OCI-LY7 (cell line): Measurements from ENCODE around the gene PTPRJ. TPM values are rescaled to one million over a fixed set of nuclear protein-coding genes. Genes with fewer than 3 reads are reported as not detected.

ENCODE experiments used
- BruUV-seq: library from RNA; stranded (reverse); fragments of 400-500 nt; replicated peaks from 2 replicates; lab custom pipeline; 2021; lab: Mats Ljungman, UMichigan
- CTCF ChIA-PET: fragments of 300-600 bp; sonication (Branson Sonifier 250); formaldehyde crosslinking; loops from one replicate; lab custom pipeline; 2022; ENCODE audit warnings: antibody characterized with exemption; ENCODE audit not compliant: unreplicated experiment; lab: Charles Lee
- POLR2A ChIA-PET: fragments of 300-600 bp; sonication (Branson Sonifier 250); formaldehyde crosslinking; loops from one replicate; lab custom pipeline; 2022; ENCODE audit warnings: antibody characterized with exemption; lab: Charles Lee
- DNase-seq: peaks from one replicate; pipeline ENCODE4 v3.0.0-alpha.2; 2015; ENCODE audit warnings: low spot score
- H2AFZ ChIP-seq: fragments of 200-600 bp; sonication (generic), shearing (Covaris generic); 2 replicates; pipeline ENCODE4 v1.6.1; 2014; ENCODE audit warnings: mild to moderate bottlenecking, antibody characterized with exemption, low read length, moderate library complexity
- H3K27ac ChIP-seq: fragments of 200-600 bp; sonication (generic); 2 replicates; pipeline ENCODE4 v1.5.1; 2014; ENCODE audit warnings: mixed run types, low read depth, mild to moderate bottlenecking, moderate library complexity, low read length, inconsistent platforms; ENCODE audit not compliant: poor library complexity, severe bottlenecking
- H3K36me3 ChIP-seq: fragments of 200-600 bp; sonication (generic); 2 replicates; pipeline ENCODE4 v1.6.1; 2014; ENCODE audit warnings: mild to moderate bottlenecking, antibody characterized with exemption, low read length, moderate library complexity, mixed read lengths; ENCODE audit not compliant: insufficient read depth
- H3K4me1 ChIP-seq: fragments of 200-600 bp; sonication (generic); 2 replicates; pipeline ENCODE4 v1.5.1; 2014; ENCODE audit warnings: mild to moderate bottlenecking, low read length; ENCODE audit not compliant: insufficient read depth, poor library complexity, severe bottlenecking
- H3K4me2 ChIP-seq: fragments of 200-600 bp; sonication (generic); 2 replicates; pipeline ENCODE4 v1.6.1; 2014; ENCODE audit warnings: mild to moderate bottlenecking, low read length
- H3K4me3 ChIP-seq: fragments of 200-600 bp; sonication (generic); 2 replicates; pipeline ENCODE4 v1.5.1; 2014; ENCODE audit warnings: mild to moderate bottlenecking, low read depth, low read length; ENCODE audit not compliant: poor library complexity, severe bottlenecking
- H3K79me2 ChIP-seq: fragments of 200-600 bp; sonication (generic); 2 replicates; pipeline ENCODE4 v1.6.1; 2016; ENCODE audit warnings: low read depth, mild to moderate bottlenecking, low read length, moderate library complexity, mixed read lengths; ENCODE audit not compliant: insufficient read depth
- H3K9me2 ChIP-seq: fragments of 200-600 bp; sonication (generic); 2 replicates; pipeline ENCODE4 v1.6.1; 2016; ENCODE audit warnings: mild to moderate bottlenecking, low read length, mixed read lengths; ENCODE audit not compliant: insufficient read depth
- H3K9me3 ChIP-seq: fragments of 200-600 bp; sonication (generic); 2 replicates; pipeline ENCODE4 v1.6.1; 2014; ENCODE audit warnings: mild to moderate bottlenecking, mixed run types, low read length, mixed read lengths
- H4K20me1 ChIP-seq: fragments of 200-600 bp; sonication (generic); 2 replicates; pipeline ENCODE4 v1.6.1; 2014; ENCODE audit warnings: mild to moderate bottlenecking, antibody characterized with exemption, low read length, moderate library complexity, mixed read lengths; ENCODE audit not compliant: insufficient read depth
- CTCF ChIP-seq: fragments of 200-600 bp; sonication (generic); conservative IDR thresholded peaks from 2 replicates; pipeline ENCODE4 v1.5.1; 2014; ENCODE audit warnings: mild to moderate bottlenecking, antibody characterized with exemption, low read length, moderate library complexity, mixed read lengths
- EZH2phosphoT487 ChIP-seq: fragments of 200-600 bp; sonication (generic); IDR thresholded peaks from 2 replicates; pipeline ENCODE4 v1.6.1; 2018; ENCODE audit warnings: low read depth, borderline replicate concordance, mild to moderate bottlenecking, mixed run types, antibody characterized with exemption, low read length, moderate library complexity, mixed read lengths
- intact Hi-C: fragments of 100-400 bp; cut with micrococcal nuclease; formaldehyde crosslinking; loops from one replicate; pipeline ENCODE4 v1.10.0; 2022; ENCODE audit not compliant: unreplicated experiment
- total RNA-seq, 2 experiments: library from RNA; depleted of rRNA in 1 of 2; stranded (reverse); fragments of >200 nt in 1 of 2; shearing (Covaris generic) in 1 of 2; gene quantifications; 2 replicates each; pipeline ENCODE4 v1.2.3, GENCODE V29; 2014 to 2022

The PTPRJ gene
- total RNA-seq, 2 experiments from 2014 or later, result 5.4 to 28.3 TPM

- no peak for DNase-seq
- no peaks in the 10 kb centered on the region for H3K79me2 ChIP-seq
- no peaks in the 10 kb centered on the region for H4K20me1 ChIP-seq
- H3K9me3 ChIP-seq, result no peaks in the 10 kb centered on the region
- no TSS peak for BruUV-seq
- H3K9me2 ChIP-seq, result no peaks in the 10 kb centered on the region
- TF ChIP-seq CTCF (no peak), EZH2phosphoT487 (no peak)
- H3K4me1 ChIP-seq, result no peaks in the 10 kb centered on the region
- H3K27ac ChIP-seq, result no peak overlapping the region
- ChIA-PET CTCF (no interaction called here), POLR2A (no interaction called here)
- intact Hi-C loops, result no loop called here
- no peak overlapping the region for H3K4me2 ChIP-seq
- no peak overlapping the region for H2AFZ ChIP-seq
- H3K4me3 ChIP-seq, result no peak overlapping the region
- H3K36me3 ChIP-seq, result peaks cover 40% of the 10 kb centered on the region; the same call in 1 of the 2 replicates
Measured at GRCh38 chr11:48164836-48165235, 184.5 kb downstream of the PTPRJ start.

DNA sequence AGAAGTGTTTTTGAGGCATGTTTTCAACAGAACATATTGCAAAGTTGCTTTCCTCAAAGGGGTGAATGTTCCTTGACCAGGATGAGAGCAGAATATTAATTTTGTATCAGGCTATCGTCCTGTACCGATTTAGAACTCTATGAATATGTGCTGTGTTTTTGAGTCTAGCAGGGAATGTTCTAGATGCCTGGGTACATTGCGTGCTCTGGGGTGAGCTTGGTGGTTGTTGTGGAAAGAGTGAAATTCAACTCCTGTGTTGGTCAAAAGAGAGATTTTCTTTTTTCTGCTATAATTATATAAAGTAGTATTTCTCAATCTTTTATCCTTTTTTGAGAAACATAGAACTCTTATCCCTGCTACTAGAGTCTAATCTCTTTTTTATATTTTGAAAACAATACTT, 185.1 kb downstream of the PTPRJ start:
- Histone ChIP-seq H3K9me2 (no peaks in the 10 kb centered on the region), H3K36me3 (peaks cover 36% of the 10 kb centered on the region; the same call in 1 of the 2 replicates), H3K9me3 (no peaks in the 10 kb centered on the region), H4K20me1 (no peaks in the 10 kb centered on the region), H2AFZ (no peak overlapping the region), H3K4me3 (no peak overlapping the region), H3K4me2 (no peak overlapping the region), H3K27ac (no peak overlapping the region), H3K4me1 (peaks cover 5% of the 10 kb centered on the region), H3K79me2 (no peaks in the 10 kb centered on the region)
- POLR2A ChIA-PET, result interaction anchor here (0.6 to 0.7 kb wide), 3 partner anchors 15 to 545 kb away, joined by 3 read pairs; no protein-coding TSS in a partner anchor
- no peak for DNase-seq
- no TSS peak for BruUV-seq
- TF ChIP-seq CTCF, result no peak
- no peak for TF ChIP-seq EZH2phosphoT487
- intact Hi-C loops, result no loop called here
- CTCF ChIA-PET, result no interaction called here

GRCh38 chr11:48167380-48167779, 187.0 kb downstream of the PTPRJ start:
- peaks cover 32% of the 10 kb centered on the region; the same call in 1 of the 2 replicates for H3K36me3 ChIP-seq
- BruUV-seq, result TSS peak; percentile 23
- ChIA-PET POLR2A (interaction anchor here (1.1 kb wide), 1 partner anchor 9 kb away, joined by 4 read pairs; no protein-coding TSS in a partner anchor), CTCF (no interaction called here)
- no peak overlapping the region for H3K4me2 ChIP-seq
- H3K9me3 ChIP-seq, result no peaks in the 10 kb centered on the region
- no peaks in the 10 kb centered on the region for H4K20me1 ChIP-seq
- H3K79me2 ChIP-seq, result no peaks in the 10 kb centered on the region
- no peak overlapping the region for H3K27ac ChIP-seq
- H3K4me3 ChIP-seq, result no peak overlapping the region
- no peaks in the 10 kb centered on the region for H3K9me2 ChIP-seq
- peaks cover 12% of the 10 kb centered on the region for H3K4me1 ChIP-seq
- no peak for DNase-seq
- intact Hi-C loops, result no loop called here
- no peak for TF ChIP-seq CTCF
- TF ChIP-seq EZH2phosphoT487, result no peak
- no peak overlapping the region for H2AFZ ChIP-seq
